ENCODE data around the gene POR.
"Not testable (repeated sequence)": the region's sequence is repeated elsewhere in the genome, so short reads cannot be mapped to it uniquely, and the experiment has no call there.

The POR gene

GRCh38 chr7:75914655-75915415 is at the start of gene POR:
Gene POR (plus strand): TSS chr7:75915155. CDS start chr7:75954002, 38,847 bp downstream.
- peak; percentile 96 for DNase-seq

- no peak for DNase-seq
Observed at GRCh38 chr7:75866114-75866488, 48.9 kb upstream of the POR start.

DNA sequence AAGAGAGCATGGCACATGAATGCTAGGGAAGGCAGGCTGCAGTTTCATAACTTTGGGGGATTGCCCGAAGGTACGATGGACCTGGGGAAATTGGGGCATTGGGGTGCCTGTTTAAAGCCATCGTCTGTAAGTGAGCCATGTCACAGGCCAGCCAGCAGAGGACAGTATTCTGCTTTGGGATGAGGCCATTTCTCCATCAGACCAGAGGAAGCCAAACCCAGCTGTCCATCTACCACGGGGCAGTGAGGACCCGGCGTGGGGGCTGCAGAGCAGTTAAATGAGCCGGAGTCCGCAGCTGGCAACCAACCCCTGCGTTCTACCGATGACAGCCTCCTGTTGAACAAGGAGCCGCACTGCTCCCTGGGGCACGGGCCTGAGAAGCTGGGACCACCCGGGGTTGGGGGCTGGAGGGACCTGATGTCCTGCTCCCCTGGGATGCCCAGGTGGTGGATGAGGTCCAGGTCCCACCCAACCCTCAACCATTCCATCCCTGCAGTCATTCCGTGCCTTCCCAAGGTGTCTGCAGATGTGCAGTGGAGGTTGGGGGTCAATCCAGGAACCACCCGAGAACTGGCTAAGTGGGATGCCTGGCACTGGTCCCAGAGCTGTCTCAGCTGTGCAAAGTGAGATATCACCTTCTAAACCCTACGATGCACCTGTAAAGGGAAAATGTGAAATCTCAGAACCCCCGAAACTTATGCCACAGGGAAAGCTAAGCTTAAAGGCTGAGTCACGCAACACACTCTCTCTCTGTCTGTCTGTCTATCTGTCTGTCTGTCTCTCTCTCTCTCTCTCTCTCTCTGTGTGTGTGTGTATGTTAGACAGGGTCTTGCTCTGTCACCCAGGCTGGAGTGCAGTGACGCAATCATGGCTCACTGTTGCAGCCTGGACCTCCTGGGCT is 48.2 kb upstream of the POR start:
- peak; percentile 62 for DNase-seq

GRCh38 chr7:75867390-75867717 is 47.6 kb upstream of the POR start:
- no peak for DNase-seq

- no peak for DNase-seq
Observed at GRCh38 chr7:75868153-75868552, 46.8 kb upstream of the POR start.

DNA sequence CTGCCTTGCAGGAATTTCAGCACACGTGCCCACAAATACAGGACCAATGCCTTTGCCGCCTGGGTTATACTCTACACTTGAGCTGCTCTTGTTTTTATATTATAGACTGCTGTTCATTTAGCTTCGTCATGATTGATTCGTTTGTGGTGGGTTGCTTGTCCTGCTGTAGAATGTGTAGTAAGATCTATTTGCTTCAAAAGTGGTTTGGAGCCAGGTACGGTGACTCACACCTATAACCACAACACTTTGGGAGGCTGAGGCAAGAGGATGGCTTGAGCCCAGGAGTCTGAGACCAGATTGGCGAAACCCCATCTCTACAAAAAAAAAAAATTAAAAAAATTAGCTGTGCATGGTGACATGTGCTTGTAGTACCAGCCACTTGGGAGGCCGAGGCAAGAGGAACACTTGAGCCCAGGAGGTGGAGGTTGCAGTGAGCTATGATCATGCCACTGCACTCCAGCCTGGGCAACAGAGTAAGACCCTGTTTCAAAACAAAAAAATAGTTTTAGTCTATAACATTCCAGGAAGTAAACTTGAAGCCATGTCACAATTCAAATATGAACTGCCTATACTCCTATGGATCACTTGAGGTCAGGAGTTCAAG is 45.1 kb upstream of the POR start:
- no peak for DNase-seq

DNA sequence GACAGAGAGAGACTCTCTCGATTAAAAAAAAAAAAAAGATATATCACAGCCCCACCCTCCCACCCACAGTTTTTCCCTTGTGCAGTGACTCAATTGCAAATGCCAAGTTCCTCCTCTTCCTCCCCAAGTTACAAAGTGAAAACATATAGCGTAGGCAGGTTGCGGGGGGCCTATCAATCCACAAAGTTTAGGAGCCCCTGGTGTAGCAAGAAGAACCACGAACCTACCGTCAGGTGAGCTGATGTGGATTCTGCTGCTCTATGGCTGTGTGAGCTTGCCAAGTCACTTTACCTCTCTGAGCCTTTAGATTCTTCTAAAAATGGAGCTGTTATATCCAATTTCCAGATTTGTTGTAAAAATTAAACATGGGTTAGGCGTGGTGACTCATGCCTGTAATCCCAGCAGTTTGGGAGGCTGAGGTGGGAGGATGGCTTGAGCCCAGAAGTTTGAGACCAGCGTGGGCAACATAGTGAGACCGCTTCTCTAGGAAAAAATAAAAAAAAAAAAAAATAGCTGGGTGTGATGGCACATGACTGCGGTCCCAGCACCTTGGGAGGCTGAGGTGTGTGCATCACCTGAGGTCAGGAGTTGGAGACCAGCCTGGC is 44.3 kb upstream of the POR start:
- DNase-seq: no peak

GRCh38 chr7:75872073-75872782 is 42.7 kb upstream of the POR start:
- DNase-seq: no peak

GRCh38 chr7:75874180-75874579 is 40.8 kb upstream of the POR start:
- not testable (repeated sequence) for DNase-seq

- no peak for DNase-seq
Observed at GRCh38 chr7:75875113-75876080, 39.6 kb upstream of the POR start.

- no peak for DNase-seq
Observed at GRCh38 chr7:75876126-75876881, 38.7 kb upstream of the POR start.

GRCh38 chr7:75878312-75878768 is 36.6 kb upstream of the POR start:
- DNase-seq: no peak

DNA sequence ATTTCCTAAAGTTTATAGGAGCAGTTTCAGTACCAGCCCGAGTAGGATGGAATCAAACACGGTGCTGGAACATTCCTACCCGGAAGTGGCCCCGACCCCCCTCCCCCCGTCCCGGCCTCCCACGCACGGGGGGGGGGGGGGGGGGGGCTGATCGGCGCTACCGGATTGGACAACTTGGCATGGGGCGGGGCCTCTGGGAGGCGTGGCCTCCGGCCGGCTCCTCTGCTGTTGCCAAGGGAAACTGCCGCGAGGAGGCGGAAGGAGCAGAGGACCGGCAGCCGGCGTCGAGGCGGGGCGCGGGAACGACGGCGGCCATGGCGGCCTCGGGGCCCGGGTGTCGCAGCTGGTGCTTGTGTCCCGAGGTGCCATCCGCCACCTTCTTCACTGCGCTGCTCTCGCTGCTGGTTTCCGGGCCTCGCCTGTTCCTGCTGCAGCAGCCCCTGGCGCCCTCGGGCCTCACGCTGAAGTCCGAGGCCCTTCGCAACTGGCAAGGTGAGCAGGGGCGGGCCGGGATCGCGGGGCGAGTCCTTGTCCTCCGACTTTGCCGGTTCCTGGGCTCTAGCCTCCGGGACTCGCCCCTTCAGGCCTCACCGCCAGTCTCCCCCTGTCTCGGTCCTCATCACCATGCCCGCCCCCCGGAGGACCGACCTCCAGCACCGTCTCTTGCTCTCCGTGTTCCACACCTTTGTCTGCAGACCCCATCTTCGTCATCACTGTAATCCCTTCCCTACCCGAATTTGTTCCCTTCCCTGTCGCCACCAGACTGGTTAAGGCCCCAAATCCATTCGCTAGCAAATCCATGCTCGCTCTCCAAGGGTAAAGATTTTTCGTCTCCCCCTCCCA is 36.0 kb upstream of the POR start, which contains the start of gene RHBDD2:
RHBDD2 (plus strand) TSS at position 266 of the 843 bp plus-strand sequence; CDS start at position 315, 49 bp downstream.
- peak; percentile 99 for DNase-seq

GRCh38 chr7:75879771-75880184 is 35.2 kb upstream of the POR start:
- peak; percentile 42 for DNase-seq

- no peak for DNase-seq
Observed at GRCh38 chr7:75880242-75880641, 34.7 kb upstream of the POR start.

- DNase-seq: no peak
Observed at GRCh38 chr7:75881436-75882095, 33.4 kb upstream of the POR start.

- not testable (repeated sequence) for DNase-seq
Observed at GRCh38 chr7:75883265-75883824, 31.6 kb upstream of the POR start.

DNA sequence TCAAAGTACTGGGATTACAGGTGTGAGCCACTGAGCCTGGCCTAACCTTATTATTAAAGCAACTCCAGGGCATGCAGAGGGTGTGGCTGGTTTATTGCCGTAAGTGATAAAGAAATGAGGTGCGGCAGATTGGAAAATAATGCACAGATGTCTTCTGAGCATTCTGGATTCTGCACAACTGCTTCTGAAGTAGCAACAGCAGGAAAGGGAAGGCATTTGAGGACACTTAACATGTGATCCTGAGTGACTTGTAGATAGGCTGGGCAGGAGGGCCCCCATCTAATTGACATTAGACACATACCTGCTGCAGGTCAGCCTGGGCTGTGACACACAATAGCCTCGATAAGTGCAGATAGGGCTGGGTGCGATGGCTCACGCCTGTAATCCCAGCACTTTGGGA is 30.5 kb upstream of the POR start:
- no peak for DNase-seq

All from CD4-positive, alpha-beta T cell treated with Interleukin-17A for 4 hours (primary cell).